H54 (cell line): ENCODE data around the gene BAAT.

Experiments used
- DNase-seq: peaks from one replicate; pipeline ENCODE4 v3.0.0; 2011; ENCODE audit warnings: low spot score, mixed read lengths; ENCODE audit not compliant: insufficient read length
- FAIRE-seq: peaks from 3 replicates; lab custom pipeline; 2011; peaks lifted over from hg19 to GRCh38; lab: Jason Lieb, UNC
- POLR2A ChIP-seq: IDR thresholded peaks from 2 replicates; pipeline ENCODE4 v1.6.1; 2011; ENCODE audit warnings: low read depth, mild to moderate bottlenecking, low read length

The BAAT gene

DNA sequence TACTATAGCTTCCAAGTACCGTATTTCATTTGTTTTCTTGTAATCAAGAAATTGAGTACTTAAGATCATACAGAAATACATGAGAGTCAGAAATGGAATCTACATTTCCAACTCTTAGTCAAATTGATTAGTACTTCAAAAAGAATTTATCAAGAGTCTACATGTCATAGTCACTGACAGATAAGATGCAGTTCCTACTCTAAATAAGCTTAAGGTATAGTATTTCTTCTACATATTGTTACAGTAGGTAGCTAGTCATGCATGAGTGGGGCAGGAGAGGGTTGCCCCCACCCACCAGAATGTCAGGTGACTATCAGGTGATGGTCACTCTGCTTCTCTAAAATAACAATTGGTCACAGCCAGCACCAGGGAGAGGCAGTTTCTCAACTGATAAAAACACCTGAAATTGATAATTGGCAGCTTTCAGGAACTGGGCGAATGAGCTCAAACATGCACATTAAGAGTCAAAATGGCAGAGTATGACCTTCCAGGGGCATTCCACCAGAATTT lies 2.9 kb downstream of the BAAT start:
- TF ChIP-seq POLR2A = no peak
- peak; percentile 74 for FAIRE-seq
- DNase-seq = no peak

DNA sequence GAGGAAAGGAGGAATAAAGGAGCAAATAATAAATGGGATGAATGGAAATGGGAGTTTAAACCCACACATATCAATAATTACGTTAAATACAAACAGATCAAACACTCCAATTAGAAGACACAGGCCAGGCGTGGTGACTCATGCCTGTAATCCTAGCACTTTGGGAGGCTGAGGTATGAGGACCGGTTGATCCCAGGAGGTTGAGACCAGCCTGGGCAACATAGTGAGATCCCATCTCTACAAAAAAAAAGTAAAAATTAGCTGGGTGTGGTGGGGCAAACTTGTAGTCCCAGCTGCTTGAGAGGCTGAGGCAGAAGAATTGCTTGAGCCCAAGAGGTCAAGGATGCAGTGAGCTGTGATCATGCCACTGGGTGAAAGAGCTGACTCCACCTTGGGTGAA lies 3.7 kb downstream of the BAAT start:
- no peak for FAIRE-seq
- DNase-seq = no peak
- TF ChIP-seq POLR2A = no peak

DNA sequence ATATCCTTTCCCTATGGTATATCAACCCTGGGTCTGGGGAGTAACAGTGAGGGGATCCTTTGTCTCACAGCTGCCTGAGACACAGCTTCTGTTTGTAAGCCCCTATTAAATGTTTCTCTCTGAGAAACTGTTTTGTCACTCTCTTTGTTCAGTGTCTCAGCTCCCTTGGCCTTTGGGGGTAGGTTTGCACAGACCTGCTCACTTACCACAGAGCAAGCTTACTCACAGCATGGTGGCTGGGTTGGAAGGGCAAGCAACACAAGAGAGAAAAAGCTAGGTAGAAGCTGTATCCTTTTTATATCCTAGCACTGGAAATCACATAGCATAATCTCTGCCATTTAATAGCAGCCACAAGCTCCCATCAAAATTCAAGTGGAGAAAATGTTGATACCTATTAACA lies 4.5 kb downstream of the BAAT start:
- no peak for FAIRE-seq
- no peak for TF ChIP-seq POLR2A
- DNase-seq = no peak

DNA sequence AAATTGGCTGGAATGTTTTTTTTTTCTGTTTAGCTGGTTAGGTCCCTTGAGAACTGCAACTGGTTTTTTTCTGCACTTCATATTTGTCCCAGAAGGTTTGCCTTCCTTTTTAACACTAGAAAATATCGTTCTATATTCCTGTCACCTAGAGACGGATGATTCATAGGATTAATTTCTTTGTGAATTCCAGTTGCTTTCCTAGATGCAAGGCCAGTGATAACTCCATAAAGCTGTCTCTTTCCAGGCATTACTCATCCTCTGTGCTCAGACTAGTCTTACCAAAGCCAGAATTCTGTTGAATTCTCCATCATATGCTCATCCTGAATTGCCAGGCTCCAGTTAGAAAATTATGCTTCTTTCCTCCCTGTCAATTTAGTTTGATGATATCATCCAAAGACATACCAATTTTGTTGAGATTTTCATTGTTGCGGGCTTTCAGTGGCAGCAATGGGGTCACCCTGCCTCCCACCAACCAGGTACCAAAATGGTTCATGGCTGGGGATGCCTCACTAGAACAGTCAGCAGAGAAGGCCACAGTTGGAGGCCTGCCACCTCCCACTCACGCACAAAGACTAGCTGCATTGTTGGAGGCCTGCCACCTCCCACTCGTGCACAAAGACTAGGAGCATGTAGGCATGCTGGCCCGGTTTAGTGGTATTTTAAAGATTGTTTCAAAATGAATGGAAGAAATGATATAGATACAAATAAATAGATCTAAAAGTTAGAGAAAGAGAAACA lies 8.5 kb downstream of the BAAT start:
- no peak for TF ChIP-seq POLR2A
- DNase-seq (peak; percentile 41), FAIRE-seq (no peak)

DNA sequence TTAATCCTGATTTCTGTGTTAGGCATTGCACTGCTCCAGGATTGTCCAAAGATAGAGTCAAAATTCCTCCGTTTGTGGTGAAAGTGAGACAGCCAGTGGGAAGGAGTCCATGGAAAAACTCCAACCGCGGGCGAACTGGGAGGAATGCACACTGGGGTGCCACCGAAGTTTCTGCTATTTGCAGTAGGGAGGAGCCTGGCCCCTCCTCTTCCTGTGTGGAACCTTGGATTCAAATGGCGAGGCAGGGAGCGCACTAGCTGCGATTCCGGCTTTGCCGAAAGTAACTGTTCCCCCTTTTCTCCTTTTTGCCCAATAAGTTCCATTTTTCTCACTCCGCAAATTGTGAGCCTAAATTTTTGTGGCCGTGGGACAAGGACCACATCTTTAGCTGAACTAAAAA lies 9.3 kb downstream of the BAAT start:
- DNase-seq = peak; percentile 21

DNA sequence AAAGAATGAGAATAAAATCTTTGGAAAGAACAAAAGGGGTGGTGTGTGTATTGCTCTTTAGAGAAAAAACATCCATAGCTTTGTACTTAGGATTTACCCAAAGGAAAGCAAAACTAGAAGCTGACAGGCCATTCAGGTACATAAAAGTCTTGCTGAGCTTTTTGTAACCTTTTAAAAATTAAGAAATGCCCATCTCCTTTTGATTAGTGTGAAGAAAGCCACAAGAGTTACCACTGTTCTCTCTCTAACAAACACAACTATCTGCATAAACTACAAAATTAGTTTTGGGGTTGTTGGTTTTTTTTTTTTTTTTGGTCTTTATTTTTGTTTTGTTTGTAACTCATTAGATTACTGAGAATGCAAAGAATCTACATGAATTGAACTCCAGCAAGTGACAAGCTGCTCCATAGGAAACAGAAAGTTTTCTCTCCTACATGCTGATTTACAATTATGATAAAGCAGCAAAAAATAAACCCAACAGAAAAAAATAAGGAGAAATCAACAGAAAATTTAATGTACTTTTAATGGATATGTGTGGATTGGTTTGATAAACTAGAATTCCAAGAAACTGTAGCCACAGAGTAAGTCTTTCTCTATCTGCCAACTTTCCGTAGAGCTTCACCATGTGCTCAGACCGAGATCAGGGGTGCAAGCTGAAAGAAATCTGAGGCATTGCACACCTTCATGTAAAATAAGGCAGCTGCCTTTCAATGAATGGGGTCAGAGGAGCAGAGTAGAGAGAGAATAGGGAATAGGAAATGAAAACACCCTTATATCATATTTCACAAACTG lies 12.3 kb downstream of the BAAT start:
- FAIRE-seq (no peak), DNase-seq (no peak)
- no peak for TF ChIP-seq POLR2A

More for the DNA sequence above, 9.3 kb downstream of the BAAT start:
- FAIRE-seq = peak; percentile 99
- peak; percentile 24; the same call in 1 of the 2 replicates for TF ChIP-seq POLR2A

DNA sequence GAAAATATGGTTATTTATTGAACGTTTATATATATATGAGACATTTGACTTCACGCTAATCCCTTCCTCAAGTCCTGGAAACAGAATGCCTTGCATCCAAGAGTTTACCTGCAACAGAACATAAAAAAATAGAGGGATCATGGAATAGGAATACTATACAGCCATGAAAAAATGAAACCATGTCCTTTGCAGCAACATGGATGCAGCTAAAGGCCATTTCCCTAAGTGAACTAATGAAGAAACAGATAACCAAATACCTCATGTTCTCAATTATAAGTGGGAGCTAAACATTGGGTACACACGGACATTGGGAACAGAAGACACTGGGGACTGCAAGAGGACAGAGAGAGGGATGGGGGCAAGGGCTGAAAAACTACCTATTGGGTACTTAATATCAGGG lies 13.0 kb downstream of the BAAT start:
- TF ChIP-seq POLR2A = no peak
- DNase-seq (no peak), FAIRE-seq (peak; percentile 61)

DNA sequence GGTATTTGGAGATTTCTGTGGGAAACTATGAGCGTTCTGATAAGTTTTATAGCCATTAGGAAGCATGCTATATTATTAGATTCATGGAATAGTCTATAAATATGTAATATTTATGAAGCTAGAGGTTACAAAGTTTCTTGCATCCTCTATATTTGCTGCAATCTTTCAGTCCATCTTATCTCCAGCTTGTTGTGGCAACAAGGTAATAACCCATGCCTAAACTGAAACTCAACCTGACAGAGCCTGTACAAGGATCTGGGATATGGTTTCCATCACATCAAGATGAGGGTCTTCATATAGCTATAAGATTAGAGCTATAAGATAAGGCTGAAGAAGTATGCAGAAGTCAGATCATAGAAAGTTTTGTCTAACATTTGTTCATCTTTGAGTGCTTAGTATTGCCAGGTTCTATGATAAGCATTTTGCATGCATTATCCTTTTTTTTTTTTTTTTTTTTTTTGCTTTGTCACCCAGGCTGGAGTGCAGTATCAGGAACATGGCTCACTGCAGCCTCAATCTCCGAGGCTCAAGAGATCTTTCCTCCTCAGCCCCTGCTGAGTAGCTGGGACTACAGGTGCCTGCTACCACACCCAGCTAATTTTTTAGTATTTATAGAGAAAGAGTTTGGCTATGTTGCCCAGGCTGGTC lies 14.8 kb downstream of the BAAT start:
- no peak for DNase-seq
- peak; percentile 71 for FAIRE-seq

DNA sequence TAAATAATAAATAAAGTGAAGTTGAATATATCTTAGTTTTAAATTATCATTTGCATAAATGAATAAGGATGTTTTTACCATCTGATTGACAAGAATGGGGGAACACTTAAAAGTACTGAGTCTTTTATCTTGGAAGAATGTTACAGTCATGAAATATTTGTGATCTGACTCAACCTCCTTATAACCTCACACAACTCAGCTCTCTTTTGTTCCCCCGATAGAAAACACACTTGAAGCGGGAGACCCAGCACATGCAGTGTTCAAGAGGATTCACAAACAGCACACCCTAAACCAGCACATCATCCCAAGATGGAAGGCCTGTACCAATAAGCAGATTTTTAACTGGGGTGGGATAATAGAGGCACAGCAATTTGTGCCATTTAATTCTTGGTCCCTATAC lies 15.5 kb downstream of the BAAT start:
- DNase-seq = no peak
- FAIRE-seq = peak; percentile 91

More for the DNA sequence above, 14.8 kb downstream of the BAAT start:
- TF ChIP-seq POLR2A = no peak

DNA sequence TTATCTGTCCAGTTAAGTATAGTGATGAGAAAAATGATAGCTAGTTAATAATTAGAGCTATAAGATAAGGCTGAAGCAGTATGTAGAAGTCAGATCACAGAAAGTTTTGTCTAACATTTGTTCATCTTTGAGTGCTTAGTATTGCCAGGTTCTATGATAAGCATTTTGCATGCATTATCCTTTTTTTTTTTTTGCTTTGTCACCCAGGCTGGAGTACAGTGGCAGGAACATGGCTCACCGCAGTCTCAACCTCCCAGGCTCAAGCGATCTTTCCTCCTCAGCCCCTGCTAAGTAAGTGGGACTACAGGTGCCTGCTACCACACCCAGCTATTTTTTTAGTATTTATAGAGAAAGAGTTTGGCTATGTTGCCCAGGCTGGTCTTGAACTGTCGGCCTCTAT lies 17.5 kb downstream of the BAAT start:
- DNase-seq (no peak), FAIRE-seq (peak; percentile 68)
- no peak for TF ChIP-seq POLR2A

More for the DNA sequence above, 15.5 kb downstream of the BAAT start:
- no peak for TF ChIP-seq POLR2A

DNA sequence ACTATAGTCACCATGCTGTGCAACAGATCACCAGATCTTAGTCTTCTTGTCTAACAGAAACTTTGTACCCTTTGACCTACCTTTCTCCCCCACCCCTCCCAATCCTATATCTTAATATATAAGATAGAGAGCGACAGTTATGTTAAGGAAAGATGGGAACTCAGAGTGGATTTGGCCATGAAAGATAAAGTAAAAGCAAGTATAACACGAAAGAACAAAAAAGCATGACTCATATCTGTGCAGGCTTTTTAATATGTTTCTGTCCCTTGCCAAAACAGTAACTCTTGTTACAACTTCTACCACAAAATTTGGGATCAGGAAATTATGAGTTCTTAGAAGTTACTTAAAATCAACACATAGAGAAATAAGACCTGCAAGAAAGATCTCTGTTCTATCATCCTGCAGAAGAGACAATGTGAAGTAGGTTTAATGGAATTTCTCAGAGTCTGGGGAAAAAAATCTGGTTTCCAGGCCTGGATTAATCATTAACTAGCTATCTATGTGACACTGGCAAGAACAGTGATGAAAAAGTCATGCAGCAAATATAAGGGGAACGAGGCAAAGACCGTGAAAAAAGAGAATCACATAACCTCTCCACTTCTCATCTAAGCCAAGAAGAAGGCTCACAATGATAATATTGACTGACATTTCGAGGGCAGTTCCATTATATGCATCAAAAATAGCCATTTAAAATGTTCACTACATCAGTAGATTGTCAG lies 18.6 kb downstream of the BAAT start:
- no peak for TF ChIP-seq POLR2A
- FAIRE-seq (peak; percentile 65), DNase-seq (no peak)

DNA sequence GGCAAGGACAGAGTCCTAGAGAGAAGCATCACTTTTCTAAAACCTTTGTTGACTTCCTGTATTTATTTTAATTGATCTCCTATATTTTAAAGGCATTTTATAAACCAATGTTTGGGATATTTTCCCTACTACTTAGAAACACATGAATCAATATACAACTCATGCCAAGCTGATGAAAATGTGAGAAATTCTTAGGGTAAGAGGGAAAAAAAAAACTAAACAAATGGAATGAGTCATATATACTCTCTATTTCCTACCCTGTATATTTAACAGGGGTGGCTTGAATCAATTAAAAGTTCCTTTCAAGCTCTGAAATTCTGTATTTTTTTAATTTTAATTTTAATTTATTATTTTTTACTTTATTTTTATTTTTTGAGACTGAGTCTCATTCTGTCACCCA lies 19.6 kb downstream of the BAAT start:
- DNase-seq (no peak), FAIRE-seq (peak; percentile 78)
- TF ChIP-seq POLR2A = no peak

DNA sequence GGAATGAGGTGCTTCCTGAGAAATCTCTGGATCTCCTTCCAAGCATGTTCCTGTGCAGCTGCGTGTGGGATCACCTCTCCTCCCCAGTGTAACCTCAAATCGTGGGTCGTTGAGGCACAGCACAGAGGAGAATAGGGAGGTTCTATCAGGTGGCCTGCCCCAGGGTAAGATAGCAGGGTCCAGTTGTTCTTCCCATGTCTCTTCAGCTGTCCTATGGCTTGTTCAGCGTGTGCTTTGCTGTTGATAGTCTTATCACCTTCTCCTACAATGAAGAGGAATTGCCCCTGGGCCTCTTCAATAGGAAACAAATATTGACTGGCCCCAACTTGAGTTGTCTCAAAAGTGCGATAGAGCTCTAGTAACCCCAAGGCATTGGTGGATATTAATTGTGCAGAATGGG lies 22.4 kb downstream of the BAAT start:
- DNase-seq (no peak), FAIRE-seq (peak; percentile 33)

More for the DNA sequence above, 22.4 kb downstream of the BAAT start:
- no peak for TF ChIP-seq POLR2A
